UCSD-AML1 (cell line): ENCODE measurements around the gene TTC33.

Experiments used
- DNase-seq: peaks from one replicate; lab custom pipeline; 2025; ENCODE audit not compliant: unreplicated experiment; lab: John Stamatoyannopoulos, UW

The TTC33 gene

DNA sequence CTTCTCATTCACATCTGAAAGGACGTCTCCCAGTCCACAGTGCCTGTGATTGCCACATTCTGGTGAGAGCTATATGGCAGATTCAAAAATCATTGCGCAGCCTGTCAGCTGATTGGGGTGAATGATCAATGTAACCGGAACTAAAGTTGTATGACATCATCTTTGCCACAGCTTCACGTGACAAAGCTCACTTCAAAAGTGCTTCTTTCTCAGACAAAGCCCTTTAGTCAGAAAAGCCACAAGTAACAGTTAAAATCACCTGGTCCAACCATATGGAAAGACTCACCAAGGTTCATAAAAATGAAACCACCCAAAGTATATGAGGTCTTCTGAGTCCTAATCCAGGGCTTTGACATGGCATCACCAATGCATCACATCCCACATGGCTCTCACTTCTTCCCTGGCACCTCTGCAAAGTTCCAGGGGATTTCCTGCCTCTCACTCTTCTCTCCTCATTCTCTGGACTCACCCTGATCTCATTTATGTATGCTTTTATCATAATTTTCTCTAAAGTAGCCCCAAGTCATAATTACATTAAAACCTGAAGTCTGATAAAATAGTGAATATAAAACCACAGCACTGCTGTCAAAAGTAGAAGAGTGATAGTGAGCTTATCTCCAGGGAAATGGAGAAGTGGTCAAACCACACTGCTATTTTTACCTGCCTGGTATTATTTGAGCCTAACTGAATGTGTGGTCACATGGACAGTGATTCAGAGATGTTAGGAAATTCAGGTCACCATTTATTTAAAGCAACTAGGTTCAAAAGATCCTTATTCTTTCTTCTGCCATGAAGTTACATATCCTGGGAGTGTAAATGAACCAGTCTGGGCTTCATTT, 269.1 kb downstream of the TTC33 start:
- no peak for DNase-seq

- DNase-seq = no peak
Observed at GRCh38 chr5:40485021-40485998, 270.5 kb downstream of the TTC33 start.

DNA sequence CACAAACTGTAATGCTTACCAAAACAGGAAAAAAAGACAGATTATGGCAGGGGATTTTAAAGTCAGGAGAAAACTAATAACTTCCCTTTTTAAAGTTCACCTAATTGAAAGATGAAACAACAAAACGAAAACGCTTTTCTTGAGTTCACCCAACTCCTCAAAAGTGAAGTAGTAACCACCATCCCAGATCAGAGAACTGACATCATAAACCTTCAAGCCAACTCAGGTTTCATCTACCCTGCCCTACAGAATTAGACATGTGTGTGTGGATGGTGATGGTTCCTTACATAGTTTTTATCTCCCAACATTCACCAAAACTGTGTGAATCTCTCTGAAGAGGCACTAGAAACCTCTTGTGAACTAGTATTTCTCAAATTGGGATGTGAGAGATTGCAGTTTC, 271.3 kb downstream of the TTC33 start:
- DNase-seq = no peak

- no peak for DNase-seq
Observed at GRCh38 chr5:40483316-40483715, 272.4 kb downstream of the TTC33 start.

- DNase-seq = no peak
Observed at GRCh38 chr5:40481241-40481640, 274.5 kb downstream of the TTC33 start.

GRCh38 chr5:40480392-40480791, 275.4 kb downstream of the TTC33 start:
- no peak for DNase-seq

GRCh38 chr5:40479939-40480338, 275.8 kb downstream of the TTC33 start:
- no peak for DNase-seq

- no peak for DNase-seq
Observed at GRCh38 chr5:40478766-40479165, 277.0 kb downstream of the TTC33 start.

DNA sequence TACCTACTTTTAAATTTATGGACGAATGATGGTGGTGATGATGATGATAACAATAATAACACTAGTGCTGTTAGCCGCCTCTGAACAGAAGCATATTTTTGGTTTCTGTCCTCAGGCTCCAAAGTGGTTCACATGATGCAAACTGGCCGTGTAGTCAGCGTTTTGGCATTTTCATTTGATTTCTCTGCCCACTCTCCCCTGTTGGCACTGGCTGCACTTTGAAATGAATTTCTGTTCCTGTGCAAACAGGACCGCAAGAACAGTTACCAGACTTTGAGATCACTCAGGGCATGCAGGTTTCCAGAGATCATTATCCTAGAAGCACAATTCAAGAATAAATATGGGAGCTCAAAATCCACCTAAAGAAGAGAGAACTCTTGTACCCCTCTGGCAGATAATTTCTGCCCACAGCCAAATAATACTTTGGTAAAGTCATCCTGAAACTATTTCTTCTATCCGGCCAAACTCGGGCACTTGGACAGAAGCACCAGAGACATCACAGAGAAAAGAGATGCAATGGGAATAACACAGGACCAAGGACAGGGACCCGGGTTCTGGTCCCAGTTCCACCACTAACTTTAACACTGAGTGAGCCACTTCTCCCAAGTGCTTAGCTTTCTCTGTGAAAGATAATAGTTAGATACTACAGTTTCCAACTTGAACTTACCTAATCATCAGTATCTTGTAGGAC, 277.8 kb downstream of the TTC33 start:
- DNase-seq = no peak

GRCh38 chr5:40475561-40475960, 280.2 kb downstream of the TTC33 start:
- no peak for DNase-seq

GRCh38 chr5:40474250-40474649, 281.5 kb downstream of the TTC33 start:
- no peak for DNase-seq

DNA sequence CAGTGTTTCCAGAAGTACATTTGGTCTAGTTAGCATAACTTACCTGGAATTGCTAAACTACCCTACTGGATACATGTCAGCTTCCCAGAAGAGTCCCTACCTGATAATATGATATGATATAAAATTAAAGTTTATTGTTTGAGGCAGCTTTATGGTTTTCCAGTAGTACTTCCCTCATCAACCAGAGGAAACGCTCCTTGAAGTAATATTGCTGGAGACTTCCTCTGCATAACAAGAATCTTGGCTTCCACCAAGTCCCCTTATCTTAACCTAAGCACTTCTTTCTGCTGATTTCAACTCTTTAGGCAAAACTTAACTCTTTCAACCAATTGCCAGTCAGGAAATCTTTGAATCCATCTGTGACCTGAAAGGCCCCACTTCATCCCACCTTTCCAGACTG, 290.3 kb downstream of the TTC33 start:
- DNase-seq = no peak

- DNase-seq = no peak
Observed at GRCh38 chr5:40464511-40464910, 291.2 kb downstream of the TTC33 start.
